Measurements from ENCODE around the gene C6orf52. TPM values are rescaled to one million over a fixed set of nuclear protein-coding genes. Genes with fewer than 3 reads are reported as not detected.

Gene C6orf52
- total RNA-seq, 3 donors from 2014 or later: 2.5 to 5.3 (median 4.3) TPM

DNA sequence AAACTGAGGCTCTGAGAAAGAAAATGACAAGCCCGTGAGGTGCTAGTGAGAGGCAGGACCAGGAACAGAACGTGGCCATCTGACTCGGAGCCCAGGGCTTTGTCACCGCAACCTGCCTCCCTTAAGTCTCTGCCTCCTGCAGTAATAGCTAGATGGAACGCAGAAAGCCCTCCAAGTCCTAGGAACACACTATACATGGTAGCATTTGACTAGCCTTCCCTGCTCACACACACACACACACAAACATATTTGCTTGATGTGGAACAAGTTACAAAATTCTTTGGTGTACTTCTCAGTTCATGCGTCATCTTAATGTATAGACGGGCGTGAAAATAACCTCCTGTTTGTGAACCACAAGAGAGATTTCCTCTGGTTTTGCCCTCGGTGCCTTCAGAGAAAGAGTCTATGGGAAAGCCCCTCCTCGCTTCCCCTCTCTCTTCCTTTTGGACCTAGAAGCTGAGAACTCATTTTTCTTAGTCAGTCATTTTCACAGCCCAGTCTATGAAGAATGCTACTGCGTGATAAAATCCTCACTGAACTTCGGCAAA, 38.8 kb downstream of the C6orf52 start:
- ATAC-seq (no peak), DNase-seq (no peak)
- Mint-ChIP-seq H3K36me3 (ENCODE audit: insufficient read depth) (no peaks in the 10 kb centered on the region), H3K4me3 (no peak overlapping the region), H3K27me3 (ENCODE audit: low read depth) (peaks cover 28% of the 10 kb centered on the region), H3K9me3 (no peaks in the 10 kb centered on the region), H3K4me1 (ENCODE audit: low read depth) (peaks cover 10% of the 10 kb centered on the region)

GRCh38 chr6:10644225-10644624, 50.2 kb downstream of the C6orf52 start:
- H3K4me1 Mint-ChIP-seq (ENCODE audit: low read depth): peaks cover 4% of the 10 kb centered on the region
- H3K27me3 Mint-ChIP-seq (ENCODE audit: low read depth): peaks cover 14% of the 10 kb centered on the region
- no peak overlapping the region for H3K4me3 Mint-ChIP-seq
- no peak for ATAC-seq
- H3K36me3 Mint-ChIP-seq (ENCODE audit: insufficient read depth): no peaks in the 10 kb centered on the region
- H3K9me3 Mint-ChIP-seq: no peaks in the 10 kb centered on the region
- DNase-seq: no peak

DNA sequence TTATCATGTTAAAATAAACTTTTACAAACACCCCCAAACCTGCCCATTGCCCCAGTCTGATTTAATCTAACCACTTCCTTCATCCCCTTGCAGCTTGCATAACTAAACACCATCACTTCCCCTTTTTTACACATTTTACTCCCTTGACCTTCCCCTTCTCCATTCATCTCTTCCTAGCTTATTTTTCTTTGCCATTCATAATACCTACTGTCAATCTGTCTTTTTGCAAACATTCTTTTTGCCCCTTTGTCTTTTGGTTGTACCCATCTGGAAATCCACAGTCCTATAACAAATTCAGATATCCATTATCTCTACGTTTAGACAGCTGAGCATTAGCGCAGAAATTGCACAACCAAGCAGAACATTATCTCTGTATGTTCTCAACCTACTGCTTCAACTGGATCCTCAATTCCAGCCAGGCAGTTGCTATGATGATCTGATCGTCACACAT, 51.2 kb downstream of the C6orf52 start:
- ATAC-seq: no peak
- DNase-seq: no peak
- Mint-ChIP-seq H3K36me3 (ENCODE audit: insufficient read depth) (no peaks in the 10 kb centered on the region), H3K27me3 (ENCODE audit: low read depth) (peaks cover 17% of the 10 kb centered on the region), H3K4me1 (ENCODE audit: low read depth) (peaks cover 4% of the 10 kb centered on the region), H3K4me3 (no peak overlapping the region), H3K9me3 (no peaks in the 10 kb centered on the region)

DNA sequence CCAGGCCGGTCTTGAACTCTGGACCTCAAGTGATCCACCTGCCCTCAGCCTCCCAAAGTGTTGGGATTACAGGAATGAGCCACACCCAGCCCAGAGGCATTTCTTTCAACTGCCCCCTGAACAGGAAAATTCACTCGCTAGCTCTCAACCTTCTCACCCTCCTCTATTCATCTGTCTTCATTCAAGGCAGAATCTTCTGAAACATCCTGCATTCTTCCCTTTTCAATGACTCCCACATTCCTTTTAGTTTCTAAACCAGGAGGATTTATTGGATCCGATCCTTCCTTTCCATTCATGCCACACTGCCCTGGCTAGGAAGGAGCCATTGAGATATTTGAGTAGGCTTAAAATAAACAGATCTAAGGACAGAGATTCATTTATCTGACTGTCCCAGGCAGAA, 52.9 kb downstream of the C6orf52 start:
- H3K9me3 Mint-ChIP-seq: no peaks in the 10 kb centered on the region
- ATAC-seq: no peak
- H3K4me3 Mint-ChIP-seq: no peak overlapping the region
- DNase-seq: no peak
- H3K36me3 Mint-ChIP-seq (ENCODE audit: insufficient read depth): no peaks in the 10 kb centered on the region
- H3K4me1 Mint-ChIP-seq (ENCODE audit: low read depth): peaks cover 4% of the 10 kb centered on the region
- peaks cover 17% of the 10 kb centered on the region for H3K27me3 Mint-ChIP-seq (ENCODE audit: low read depth)

GRCh38 chr6:10640412-10640811, 54.0 kb downstream of the C6orf52 start:
- Mint-ChIP-seq H3K4me3 (no peak overlapping the region), H3K36me3 (ENCODE audit: insufficient read depth) (no peaks in the 10 kb centered on the region), H3K27me3 (ENCODE audit: low read depth) (peaks cover 17% of the 10 kb centered on the region), H3K9me3 (no peaks in the 10 kb centered on the region), H3K4me1 (ENCODE audit: low read depth) (peaks cover 4% of the 10 kb centered on the region)
- ATAC-seq (no peak), DNase-seq (no peak)

GRCh38 chr6:10633216-10633615, 61.2 kb downstream of the C6orf52 start:
- DNase-seq (no peak), ATAC-seq (no peak)
- H3K36me3 Mint-ChIP-seq (ENCODE audit: insufficient read depth): no peaks in the 10 kb centered on the region
- H3K4me3 Mint-ChIP-seq: no peak overlapping the region
- H3K27me3 Mint-ChIP-seq (ENCODE audit: low read depth): no peaks in the 10 kb centered on the region
- H3K9me3 Mint-ChIP-seq: no peaks in the 10 kb centered on the region
- no peaks in the 10 kb centered on the region for H3K4me1 Mint-ChIP-seq (ENCODE audit: low read depth)

DNA sequence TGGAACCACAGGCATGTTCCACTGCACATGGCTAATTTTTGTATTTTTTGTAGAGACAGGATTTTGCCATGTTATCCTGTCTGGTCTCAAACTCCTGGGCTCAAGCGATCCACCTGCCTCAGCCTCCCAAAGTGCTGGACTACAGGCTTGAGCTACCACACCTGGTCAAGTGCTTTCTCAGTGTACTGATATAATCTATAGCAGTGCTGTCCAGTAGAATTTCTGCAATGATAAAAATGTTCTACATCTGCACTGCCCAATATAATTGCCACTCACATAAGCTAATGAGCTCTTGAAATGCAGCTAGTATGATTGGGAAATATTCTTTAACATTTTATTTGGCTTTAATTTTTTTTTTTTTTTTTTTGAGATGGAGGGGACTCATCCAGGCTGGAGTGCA, 64.2 kb downstream of the C6orf52 start:
- H3K4me3 Mint-ChIP-seq: no peak overlapping the region
- H3K9me3 Mint-ChIP-seq: no peaks in the 10 kb centered on the region
- ATAC-seq: no peak
- DNase-seq: no peak
- no peaks in the 10 kb centered on the region for H3K4me1 Mint-ChIP-seq (ENCODE audit: low read depth)
- no peaks in the 10 kb centered on the region for H3K27me3 Mint-ChIP-seq (ENCODE audit: low read depth)
- H3K36me3 Mint-ChIP-seq (ENCODE audit: insufficient read depth): peaks cover 5% of the 10 kb centered on the region

- DNase-seq (no peak), ATAC-seq (no peak)
- H3K4me3 Mint-ChIP-seq: no peak overlapping the region
- H3K4me1 Mint-ChIP-seq (ENCODE audit: low read depth): no peaks in the 10 kb centered on the region
- H3K9me3 Mint-ChIP-seq: no peaks in the 10 kb centered on the region
- no peaks in the 10 kb centered on the region for H3K27me3 Mint-ChIP-seq (ENCODE audit: low read depth)
- peaks cover 21% of the 10 kb centered on the region for H3K36me3 Mint-ChIP-seq (ENCODE audit: insufficient read depth)
These were observed 66.6 kb downstream of the C6orf52 start for GRCh38 chr6:10627800-10628199.

GRCh38 chr6:10626154-10626741, 68.2 kb downstream of the C6orf52 start:
- DNase-seq (no peak), ATAC-seq (no peak)
- Mint-ChIP-seq H3K36me3 (ENCODE audit: insufficient read depth) (peaks cover 32% of the 10 kb centered on the region), H3K4me3 (no peak overlapping the region), H3K27me3 (ENCODE audit: low read depth) (no peaks in the 10 kb centered on the region), H3K9me3 (no peaks in the 10 kb centered on the region), H3K4me1 (ENCODE audit: low read depth) (no peaks in the 10 kb centered on the region)

- peaks cover 33% of the 10 kb centered on the region for H3K36me3 Mint-ChIP-seq (ENCODE audit: insufficient read depth)
- no peak for DNase-seq
- no peaks in the 10 kb centered on the region for H3K27me3 Mint-ChIP-seq (ENCODE audit: low read depth)
- ATAC-seq: no peak
- no peaks in the 10 kb centered on the region for H3K4me1 Mint-ChIP-seq (ENCODE audit: low read depth)
- H3K9me3 Mint-ChIP-seq: no peaks in the 10 kb centered on the region
- no peak overlapping the region for H3K4me3 Mint-ChIP-seq
These were observed 69.6 kb downstream of the C6orf52 start for GRCh38 chr6:10624836-10625235.

GRCh38 chr6:10621847-10622246, 72.6 kb downstream of the C6orf52 start:
- Mint-ChIP-seq H3K27me3 (ENCODE audit: low read depth) (no peaks in the 10 kb centered on the region), H3K4me3 (no peak overlapping the region), H3K4me1 (ENCODE audit: low read depth) (no peaks in the 10 kb centered on the region), H3K36me3 (ENCODE audit: insufficient read depth) (peaks cover 33% of the 10 kb centered on the region), H3K9me3 (no peaks in the 10 kb centered on the region)
- ATAC-seq (no peak), DNase-seq (no peak)

Other genes with a start within 250 kb of the C6orf52 start
- gene GCNT2, start 173.3 kb downstream of the C6orf52 start, total RNA-seq: under 1 TPM; 0.71 to 0.92 (median 0.78) TPM
- 10 to 100 TPM; 79.2 to 87.9 (median 87.6) TPM for gene PAK1IP1, start 356 bp upstream of the C6orf52 start, total RNA-seq
- 10 to 100 TPM; 35.4 to 47.2 (median 38.3) TPM for gene TMEM14C, start 28.5 kb upstream of the C6orf52 start, total RNA-seq
- gene TMEM14B, start 53.2 kb upstream of the C6orf52 start, total RNA-seq: 10 to 100 TPM; 84.0 to 85.0 (median 84.4) TPM
- gene MAK, start 143.9 kb upstream of the C6orf52 start, total RNA-seq: under 1 TPM; 0.35 to 0.84 (median 0.58) TPM
- not detected for gene GCM2, start 187.4 kb upstream of the C6orf52 start, total RNA-seq
- gene SYCP2L, start 192.4 kb upstream of the C6orf52 start, total RNA-seq: under 1 TPM in 1 of 3 donors, not detected in 2; 0.33 TPM

Data from activated T-cell treated with anti-CD3 and anti-CD28 coated beads, Interleukin-2, amount 50 U/mL, for 4 hours (primary cell).